ENCODE results near the gene CTDNEP1.

The CTDNEP1 gene

GRCh38 chr17:7262192-7262934 lies 10.8 kb upstream of the CTDNEP1 start, which contains the start of gene CLDN7:
TSS of gene CLDN7 (minus strand) at chr17:7262478. CDS start at chr17:7262043, 435 bp downstream.
- TF ChIP-seq BHLHE40 (IDR thresholded peaks at IDR 0.05; ENCODE audit: borderline replicate concordance) (no peak), ARNT (IDR thresholded peaks at IDR 0.05) (no peak), FOXM1 (IDR thresholded peaks at IDR 0.05; ENCODE audit: borderline replicate concordance) (no peak), FOXA1 (IDR thresholded peaks at IDR 0.05) (no peak)
- CTCF ChIA-PET, result no interaction called here
- DNase-seq (ENCODE audit: extremely low spot score), result no peak
- POLR2A ChIA-PET, result interaction anchor here (1.2 kb wide), 1 partner anchor 41 kb away, joined by 3 read pairs; no protein-coding TSS in a partner anchor

- no peak for DNase-seq (ENCODE audit: extremely low spot score)
- POLR2A ChIA-PET, result interaction anchor here (1.2 kb wide), 1 partner anchor 40 kb away, joined by 3 read pairs; no protein-coding TSS in a partner anchor
Observed at GRCh38 chr17:7261379-7262191, 10.1 kb upstream of the CTDNEP1 start.

GRCh38 chr17:7260651-7261378 lies 9.3 kb upstream of the CTDNEP1 start:
- DNase-seq (ENCODE audit: extremely low spot score), result no peak
- CTCF ChIA-PET, result no interaction called here

More at GRCh38 chr17:7261379-7262191, 10.1 kb upstream of the CTDNEP1 start:
- CTCF ChIA-PET, result no interaction called here
- TF ChIP-seq PKNOX1 (IDR thresholded peaks at IDR 0.05) (no peak), SUZ12 (IDR thresholded peaks at IDR 0.05) (no peak), HDGF (IDR thresholded peaks at IDR 0.05; ENCODE audit: borderline replicate concordance) (no peak), FOXA1 (IDR thresholded peaks at IDR 0.05) (no peak), ZNF384 (IDR thresholded peaks at IDR 0.05) (no peak), FOXM1 (IDR thresholded peaks at IDR 0.05; ENCODE audit: borderline replicate concordance) (no peak), TARDBP (IDR thresholded peaks at IDR 0.05) (no peak)

GRCh38 chr17:7260151-7260550 lies 8.6 kb upstream of the CTDNEP1 start:
- TF ChIP-seq ARNT (IDR thresholded peaks at IDR 0.05) (no peak), SUZ12 (IDR thresholded peaks at IDR 0.05) (no peak), FOXM1 (IDR thresholded peaks at IDR 0.05; ENCODE audit: borderline replicate concordance) (no peak), L3MBTL2 (conservative IDR thresholded peaks at IDR 0.05) (no peak), CTBP1 (IDR thresholded peaks at IDR 0.05; ENCODE audit: borderline replicate concordance) (no peak), FOXA1 (IDR thresholded peaks at IDR 0.05) (no peak), BHLHE40 (IDR thresholded peaks at IDR 0.05; ENCODE audit: borderline replicate concordance) (no peak), PKNOX1 (IDR thresholded peaks at IDR 0.05) (no peak), ZNF384 (IDR thresholded peaks at IDR 0.05) (no peak), SP1 (IDR thresholded peaks at IDR 0.05) (no peak), TARDBP (IDR thresholded peaks at IDR 0.05) (no peak), FOXK2 (IDR thresholded peaks at IDR 0.05) (no peak), HDGF (IDR thresholded peaks at IDR 0.05; ENCODE audit: borderline replicate concordance) (no peak), NFRKB (IDR thresholded peaks at IDR 0.05) (no peak)
- CTCF ChIA-PET, result no interaction called here
- POLR2A ChIA-PET, result no interaction called here
- DNase-seq (ENCODE audit: extremely low spot score), result no peak

More at GRCh38 chr17:7260651-7261378, 9.3 kb upstream of the CTDNEP1 start:
- TF ChIP-seq SP1 (IDR thresholded peaks at IDR 0.05), result no peak
- TF ChIP-seq ELF4 (IDR thresholded peaks at IDR 0.05), result no peak
- no peak for TF ChIP-seq LEF1 (IDR thresholded peaks at IDR 0.05; ENCODE audit: borderline replicate concordance)
- TF ChIP-seq CTBP1 (IDR thresholded peaks at IDR 0.05; ENCODE audit: borderline replicate concordance), result no peak
- no peak for TF ChIP-seq ARNT (IDR thresholded peaks at IDR 0.05)
- TF ChIP-seq ZNF384 (IDR thresholded peaks at IDR 0.05), result no peak
- TF ChIP-seq SUZ12 (IDR thresholded peaks at IDR 0.05), result no peak
- TF ChIP-seq HDGF (IDR thresholded peaks at IDR 0.05; ENCODE audit: borderline replicate concordance), result no peak
- no peak for TF ChIP-seq FOXA1 (IDR thresholded peaks at IDR 0.05)
- no peak for TF ChIP-seq TARDBP (IDR thresholded peaks at IDR 0.05)
- TF ChIP-seq FOXM1 (IDR thresholded peaks at IDR 0.05; ENCODE audit: borderline replicate concordance), result no peak
- TF ChIP-seq PKNOX1 (IDR thresholded peaks at IDR 0.05), result no peak
- POLR2A ChIA-PET, result interaction anchor here (1.2 kb wide), 1 partner anchor 40 kb away, joined by 3 read pairs; no protein-coding TSS in a partner anchor

GRCh38 chr17:7259555-7259889 lies 8.0 kb upstream of the CTDNEP1 start:
- no peak for DNase-seq (ENCODE audit: extremely low spot score)
- CTCF ChIA-PET, result no interaction called here
- TF ChIP-seq CTBP1 (IDR thresholded peaks at IDR 0.05; ENCODE audit: borderline replicate concordance), result no peak
- TF ChIP-seq TARDBP (IDR thresholded peaks at IDR 0.05), result no peak
- TF ChIP-seq L3MBTL2 (conservative IDR thresholded peaks at IDR 0.05), result no peak
- TF ChIP-seq FOXM1 (IDR thresholded peaks at IDR 0.05; ENCODE audit: borderline replicate concordance), result no peak
- no peak for TF ChIP-seq SUZ12 (IDR thresholded peaks at IDR 0.05)
- TF ChIP-seq BHLHE40 (IDR thresholded peaks at IDR 0.05; ENCODE audit: borderline replicate concordance), result no peak
- TF ChIP-seq PKNOX1 (IDR thresholded peaks at IDR 0.05), result no peak
- no peak for TF ChIP-seq FOXA1 (IDR thresholded peaks at IDR 0.05)
- TF ChIP-seq ARNT (IDR thresholded peaks at IDR 0.05), result no peak
- TF ChIP-seq NFRKB (IDR thresholded peaks at IDR 0.05), result no peak
- no peak for TF ChIP-seq LEF1 (IDR thresholded peaks at IDR 0.05; ENCODE audit: borderline replicate concordance)
- no peak for TF ChIP-seq ZNF384 (IDR thresholded peaks at IDR 0.05)
- no peak for TF ChIP-seq ELF4 (IDR thresholded peaks at IDR 0.05)
- no peak for TF ChIP-seq FOXK2 (IDR thresholded peaks at IDR 0.05)
- no peak for TF ChIP-seq HDGF (IDR thresholded peaks at IDR 0.05; ENCODE audit: borderline replicate concordance)
- TF ChIP-seq SP1 (IDR thresholded peaks at IDR 0.05), result no peak
- POLR2A ChIA-PET, result no interaction called here

Measured in HEK293T (cell line).